DLD1 (cell line): ENCODE measurements around the gene PTPRF.

Source experiments
- in situ Hi-C: cut with HindIII; loops from 2 replicates; pipeline ENCODE4 v1.10.0; 2017; ENCODE audit warnings: low sequenced_read_pairs

Gene PTPRF

GRCh38 chr1:43573066-43573800, 42.5 kb downstream of the PTPRF start:
- in situ Hi-C loops, result no loop called here

DNA sequence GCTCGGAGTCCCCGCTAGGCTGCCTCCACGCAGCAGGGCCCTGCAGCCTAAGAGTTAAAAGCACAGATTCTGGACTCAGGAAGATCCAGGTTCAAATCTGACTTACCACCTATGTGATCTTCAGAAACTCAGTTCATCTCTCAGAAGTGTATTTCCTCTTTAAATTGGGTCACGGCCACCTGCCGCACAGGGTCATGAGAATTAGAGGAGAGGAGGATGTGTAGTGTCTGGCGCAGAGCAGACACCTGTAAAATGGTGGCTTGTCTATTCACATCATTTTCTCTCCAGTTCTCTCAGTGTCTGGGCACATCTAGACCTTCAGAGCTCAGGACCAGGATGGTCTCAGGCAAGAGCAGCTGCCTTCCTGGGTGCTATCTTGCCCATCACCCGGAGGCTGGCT, 45.8 kb downstream of the PTPRF start:
- in situ Hi-C loops, result no loop called here

GRCh38 chr1:43577655-43578542, 47.2 kb downstream of the PTPRF start:
- in situ Hi-C loops, result no loop called here

GRCh38 chr1:43580039-43580438, 49.4 kb downstream of the PTPRF start:
- in situ Hi-C loops, result no loop called here

- in situ Hi-C loops, result no loop called here
Measured at GRCh38 chr1:43582162-43582566, 51.5 kb downstream of the PTPRF start.

DNA sequence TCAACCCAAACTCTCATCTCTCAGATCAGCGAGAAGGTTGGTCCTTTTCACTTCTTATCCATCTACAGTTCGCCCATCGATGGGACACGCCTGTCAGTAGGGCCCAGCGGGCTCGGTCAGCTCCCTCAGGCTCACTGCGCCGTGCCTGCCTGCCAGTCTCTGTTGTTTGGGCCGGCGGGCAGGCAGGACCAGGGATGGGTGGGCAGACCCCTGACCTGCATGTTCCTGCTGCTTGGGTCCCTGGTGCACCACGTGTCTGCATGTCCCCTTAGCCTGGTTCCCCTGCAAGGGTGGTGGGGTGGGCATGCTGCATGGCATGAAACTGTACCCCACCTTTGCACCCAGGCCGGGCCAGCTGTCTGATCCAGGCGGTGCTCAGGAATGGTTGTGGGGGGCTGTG, 52.4 kb downstream of the PTPRF start:
- in situ Hi-C loops, result no loop called here

GRCh38 chr1:43584204-43584603, 53.5 kb downstream of the PTPRF start:
- in situ Hi-C loops, result no loop called here

- in situ Hi-C loops, result no loop called here
Measured at GRCh38 chr1:43585557-43585956, 54.9 kb downstream of the PTPRF start.

DNA sequence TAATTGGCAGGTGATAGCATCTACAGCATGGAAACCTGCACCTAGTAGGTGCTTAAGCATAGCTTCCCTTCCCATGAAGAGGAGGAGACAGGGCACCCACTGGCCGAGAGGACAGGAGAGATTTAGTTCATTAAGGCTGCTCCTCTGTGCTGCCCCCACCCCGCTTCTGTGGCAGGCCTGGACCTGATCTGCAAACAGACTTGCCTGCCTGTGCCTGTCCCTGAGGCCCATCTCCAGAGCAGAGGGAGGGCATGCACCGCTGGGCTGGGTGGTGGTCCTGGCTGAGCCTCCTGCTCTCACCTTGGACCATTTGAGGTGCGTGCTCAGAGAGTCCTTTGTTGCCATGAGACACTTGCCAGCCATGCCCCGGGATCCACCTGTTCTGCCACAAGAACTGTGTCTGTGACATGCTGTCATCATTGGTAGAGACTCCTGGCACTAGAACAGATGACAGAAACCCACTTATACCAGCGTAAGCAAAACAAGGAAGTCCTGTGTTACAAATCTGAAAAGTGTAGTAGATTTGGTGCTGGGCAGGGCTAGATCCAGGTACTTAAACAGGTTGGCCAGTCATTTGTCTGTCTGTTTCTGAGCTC, 55.6 kb downstream of the PTPRF start:
- in situ Hi-C loops, result no loop called here

DNA sequence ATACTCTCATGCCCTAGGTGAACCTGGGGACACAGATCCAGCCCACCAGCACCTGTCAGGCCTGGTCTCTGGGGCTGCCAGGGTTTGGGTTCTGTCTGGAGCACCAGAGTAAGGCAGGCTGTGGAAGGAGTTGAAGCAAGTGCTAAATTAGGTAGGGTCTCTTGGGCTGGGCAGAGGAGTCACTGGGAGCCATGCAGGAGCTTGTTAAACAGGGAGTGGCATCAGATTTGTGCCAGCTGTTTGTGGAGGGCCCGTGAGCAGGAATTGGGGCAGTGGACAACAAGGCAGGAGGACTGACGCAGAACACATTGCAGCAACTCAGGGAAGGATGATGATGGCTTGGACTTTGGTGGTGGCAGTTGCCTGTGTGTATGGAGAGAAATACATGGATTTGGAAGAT, 56.3 kb downstream of the PTPRF start:
- in situ Hi-C loops, result no loop called here

GRCh38 chr1:43587594-43587993, 56.9 kb downstream of the PTPRF start:
- in situ Hi-C loops, result no loop called here

- in situ Hi-C loops, result no loop called here
Measured at GRCh38 chr1:43588592-43588991, 57.9 kb downstream of the PTPRF start.

- in situ Hi-C loops, result no loop called here
Measured at GRCh38 chr1:43590388-43590925, 59.8 kb downstream of the PTPRF start.

DNA sequence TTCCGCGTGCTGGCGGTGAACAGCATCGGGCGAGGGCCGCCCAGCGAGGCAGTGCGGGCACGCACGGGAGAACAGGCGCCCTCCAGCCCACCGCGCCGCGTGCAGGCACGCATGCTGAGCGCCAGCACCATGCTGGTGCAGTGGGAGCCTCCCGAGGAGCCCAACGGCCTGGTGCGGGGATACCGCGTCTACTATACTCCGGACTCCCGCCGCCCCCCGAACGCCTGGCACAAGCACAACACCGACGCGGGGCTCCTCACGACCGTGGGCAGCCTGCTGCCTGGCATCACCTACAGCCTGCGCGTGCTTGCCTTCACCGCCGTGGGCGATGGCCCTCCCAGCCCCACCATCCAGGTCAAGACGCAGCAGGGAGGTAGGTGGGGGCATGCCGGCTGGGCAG, 60.5 kb downstream of the PTPRF start:
- in situ Hi-C loops, result no loop called here

GRCh38 chr1:43592051-43592665, 61.5 kb downstream of the PTPRF start:
- in situ Hi-C loops, result no loop called here

- in situ Hi-C loops, result no loop called here
Measured at GRCh38 chr1:43592974-43593683, 62.4 kb downstream of the PTPRF start.

- in situ Hi-C loops, result no loop called here
Measured at GRCh38 chr1:43596579-43596978, 65.9 kb downstream of the PTPRF start.

GRCh38 chr1:43597028-43597427, 66.3 kb downstream of the PTPRF start:
- in situ Hi-C loops, result no loop called here

DNA sequence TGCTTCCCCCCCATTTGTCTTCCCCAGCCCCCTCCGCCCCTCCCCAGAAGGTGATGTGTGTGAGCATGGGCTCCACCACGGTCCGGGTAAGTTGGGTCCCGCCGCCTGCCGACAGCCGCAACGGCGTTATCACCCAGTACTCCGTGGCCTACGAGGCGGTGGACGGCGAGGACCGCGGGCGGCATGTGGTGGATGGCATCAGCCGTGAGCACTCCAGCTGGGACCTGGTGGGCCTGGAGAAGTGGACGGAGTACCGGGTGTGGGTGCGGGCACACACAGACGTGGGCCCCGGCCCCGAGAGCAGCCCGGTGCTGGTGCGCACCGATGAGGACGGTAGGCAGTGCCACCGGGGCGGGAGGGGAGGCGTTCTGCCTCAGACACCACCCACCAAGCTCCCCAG, 67.0 kb downstream of the PTPRF start:
- in situ Hi-C loops, result no loop called here

- in situ Hi-C loops, result no loop called here
Measured at GRCh38 chr1:43598622-43599021, 67.9 kb downstream of the PTPRF start.
